ENCODE data around the gene DZIP1L.

DNA sequence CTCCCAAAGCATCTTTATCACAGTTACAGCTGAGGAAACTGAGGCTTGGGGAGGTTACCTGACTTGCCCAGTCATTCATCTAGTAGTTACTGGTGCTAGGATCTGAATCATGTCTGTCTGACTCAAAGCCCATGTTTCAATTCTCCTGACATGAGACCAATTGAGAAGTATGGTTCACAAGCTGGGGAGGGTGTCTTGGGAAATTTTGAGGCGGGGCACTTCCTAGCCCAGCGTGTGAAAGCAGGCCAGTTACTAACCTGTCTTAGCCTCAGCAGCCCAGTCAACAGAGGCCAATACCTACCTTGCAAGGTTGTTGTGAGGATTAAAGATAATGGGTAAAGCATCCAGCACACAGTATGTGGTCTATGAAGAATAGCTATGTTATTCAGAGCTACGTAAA is 68.5 kb downstream of the DZIP1L start:
- TF ChIP-seq POLR2AphosphoS5 (IDR thresholded peaks at IDR 0.05) (no peak), EP300 (IDR thresholded peaks at IDR 0.05) (no peak), CTCF (IDR thresholded peaks at IDR 0.05) (no peak)
